Measurements from ENCODE around the gene PNPO. TPM values are rescaled to one million over a fixed set of nuclear protein-coding genes. Genes with fewer than 3 reads are reported as not detected.

The PNPO gene
- total and polyA plus RNA-seq, 7 donors: 9.6 to 16.5 (median 14.3) TPM

DNA sequence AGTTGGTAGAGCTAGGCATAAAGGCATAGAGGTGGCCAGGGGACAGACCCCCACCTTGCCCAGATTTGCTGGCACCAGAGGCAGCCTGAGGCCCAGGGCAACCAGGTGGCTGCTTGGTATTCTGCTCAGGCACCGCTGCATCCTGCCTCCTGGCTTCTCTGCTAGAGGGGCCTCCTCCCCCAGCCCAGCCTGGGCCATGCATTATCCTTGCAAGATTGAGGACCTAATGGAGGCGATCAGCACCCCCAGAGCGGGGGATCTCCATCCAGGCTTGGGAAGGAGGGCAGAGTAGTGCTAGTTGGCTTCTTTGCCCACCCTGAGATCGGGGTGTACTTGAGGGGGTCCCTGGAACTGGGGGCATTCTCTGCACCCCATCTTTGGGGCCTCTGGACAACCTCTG, 53.4 kb downstream of the PNPO start:
- no peaks in the 10 kb centered on the region for H3K27me3 ChIP-seq
- H3K4me3 ChIP-seq: no peak overlapping the region
- H3K4me1 ChIP-seq: no peaks in the 10 kb centered on the region
- intact Hi-C loops (cut with DNase I): no loop called here
- no peak for TF ChIP-seq EP300 (IDR thresholded peaks at IDR 0.05)
- TF ChIP-seq POLR2A (IDR thresholded peaks at IDR 0.05): no peak
- no peak for TF ChIP-seq CTCF (IDR thresholded peaks at IDR 0.05)
- no peak for TF ChIP-seq POLR2AphosphoS5 (IDR thresholded peaks at IDR 0.05)
- DNase-seq: no peak
- 78 to 89% methylated on average over 4 of the region's 4 CpGs for WGBS, 2 donors
- H3K36me3 ChIP-seq: no peaks in the 10 kb centered on the region
- H3K27ac ChIP-seq: no peak overlapping the region
- H3K9me3 ChIP-seq: no peaks in the 10 kb centered on the region

DNA sequence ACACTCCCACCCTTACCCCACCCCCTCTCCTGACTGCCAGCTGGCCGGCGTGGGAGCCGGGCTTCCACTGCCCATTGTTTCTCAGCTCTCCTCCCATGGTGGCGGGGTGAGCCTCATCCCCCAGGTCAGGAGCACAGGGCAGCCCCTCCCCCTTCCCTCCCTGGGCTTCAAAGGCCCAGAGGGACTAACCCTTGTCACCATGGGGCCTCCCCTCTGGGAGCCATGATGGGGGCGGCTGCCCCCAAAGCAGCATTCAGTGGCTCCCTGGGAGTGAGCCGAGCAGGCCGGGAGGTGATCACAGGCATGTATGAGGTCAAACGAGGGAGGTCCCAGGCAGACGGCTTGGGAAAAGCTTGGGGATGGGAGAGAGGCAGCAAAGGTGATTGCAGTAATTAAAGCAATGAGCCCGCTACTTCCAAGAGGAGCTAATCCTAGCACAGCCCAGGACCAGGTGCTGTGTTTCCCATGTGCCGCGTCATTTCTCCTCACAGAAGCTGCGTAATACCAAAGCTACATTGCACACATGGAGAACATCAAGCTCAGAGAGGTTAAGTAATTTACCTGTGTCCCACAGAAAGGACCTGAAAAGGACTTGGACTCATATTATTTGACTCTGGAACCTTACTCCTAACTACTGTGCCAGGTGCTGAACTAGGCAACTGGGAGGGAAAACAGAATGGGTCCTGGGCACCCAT, 54.0 kb downstream of the PNPO start:
- 76 to 92% methylated on average over 13 of the region's 13 CpGs for WGBS, 2 donors
- no peak for DNase-seq
- Histone ChIP-seq H3K9me3 (no peaks in the 10 kb centered on the region), H3K4me1 (no peaks in the 10 kb centered on the region), H3K36me3 (no peaks in the 10 kb centered on the region), H3K4me3 (no peak overlapping the region), H3K27ac (no peak overlapping the region), H3K27me3 (no peaks in the 10 kb centered on the region)
- TF ChIP-seq CTCF (IDR thresholded peaks at IDR 0.05) (no peak), EP300 (IDR thresholded peaks at IDR 0.05) (no peak), POLR2AphosphoS5 (IDR thresholded peaks at IDR 0.05) (no peak)
- intact Hi-C loops (cut with DNase I): no loop called here

- Histone ChIP-seq H3K36me3 (no peaks in the 10 kb centered on the region), H3K4me1 (no peaks in the 10 kb centered on the region), H3K27ac (no peak overlapping the region), H3K27me3 (no peaks in the 10 kb centered on the region), H3K9me3 (no peaks in the 10 kb centered on the region), H3K4me3 (no peak overlapping the region)
- TF ChIP-seq POLR2A (IDR thresholded peaks at IDR 0.05): no peak
- TF ChIP-seq POLR2AphosphoS5 (IDR thresholded peaks at IDR 0.05): no peak
- no peak for TF ChIP-seq EP300 (IDR thresholded peaks at IDR 0.05)
- no peak for TF ChIP-seq CTCF (IDR thresholded peaks at IDR 0.05)
- intact Hi-C loops (cut with DNase I): no loop called here
- WGBS, 2 donors: 72 to 83% methylated on average over 9 of the region's 9 CpGs
- no peak for DNase-seq
Observed at GRCh38 chr17:47996201-47996600, 54.8 kb downstream of the PNPO start.

- WGBS, 2 donors: 86 to 91% methylated on average over 7 of the region's 7 CpGs
- TF ChIP-seq POLR2AphosphoS5 (IDR thresholded peaks at IDR 0.05) (no peak), CTCF (IDR thresholded peaks at IDR 0.05) (no peak), EP300 (IDR thresholded peaks at IDR 0.05) (no peak), POLR2A (IDR thresholded peaks at IDR 0.05) (no peak)
- H3K27me3 ChIP-seq: no peaks in the 10 kb centered on the region
- H3K4me1 ChIP-seq: peaks cover 0 to 10% (median 7%) of the 10 kb centered on the region in 4 donors
- no peak overlapping the region for H3K4me3 ChIP-seq
- intact Hi-C loops (cut with DNase I): no loop called here
- H3K9me3 ChIP-seq: no peaks in the 10 kb centered on the region
- H3K36me3 ChIP-seq: no peaks in the 10 kb centered on the region
- no peak overlapping the region for H3K27ac ChIP-seq
- no peak for DNase-seq
Observed at GRCh38 chr17:47997586-47997985, 56.2 kb downstream of the PNPO start.

DNA sequence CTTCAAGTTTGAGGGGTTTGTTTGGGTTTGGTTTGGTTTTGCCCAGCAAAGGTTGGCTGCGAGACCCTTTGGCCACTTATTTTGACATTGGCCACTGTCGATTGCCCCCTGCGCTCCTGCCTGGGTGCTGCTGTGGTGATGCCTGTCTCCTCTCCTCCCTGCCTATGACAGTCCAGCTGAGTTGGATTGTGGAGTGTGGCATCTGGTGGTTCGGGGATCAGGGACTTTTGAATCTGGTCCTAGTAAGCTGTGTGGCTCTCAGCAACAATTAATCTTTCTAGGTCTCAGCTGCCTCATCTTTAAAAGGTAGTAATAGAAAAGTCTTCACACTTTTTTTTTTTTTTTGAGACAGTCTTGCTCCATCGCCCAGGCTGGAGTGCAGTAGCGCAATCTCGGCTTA, 56.7 kb downstream of the PNPO start:
- H3K4me1 ChIP-seq: peaks cover 0 to 15% (median 11%) of the 10 kb centered on the region in 4 donors
- H3K36me3 ChIP-seq: no peaks in the 10 kb centered on the region
- H3K9me3 ChIP-seq: no peaks in the 10 kb centered on the region
- no peaks in the 10 kb centered on the region for H3K27me3 ChIP-seq
- intact Hi-C loops (cut with DNase I): no loop called here
- no peak overlapping the region for H3K4me3 ChIP-seq
- H3K27ac ChIP-seq: no peak overlapping the region
- TF ChIP-seq POLR2AphosphoS5 (IDR thresholded peaks at IDR 0.05) (no peak), CTCF (IDR thresholded peaks at IDR 0.05) (no peak), POLR2A (IDR thresholded peaks at IDR 0.05) (no peak), EP300 (IDR thresholded peaks at IDR 0.05) (no peak)
- 92 to 93% methylated on average over 7 of the region's 7 CpGs for WGBS, 2 donors
- no peak for DNase-seq

Measured in sigmoid colon (tissue), 7 donors.